GM12872 (cell line): ENCODE measurements around the gene KLHL34.

Experiments
- TF ChIP-seq, protein P1 (sequence below): IDR thresholded peaks from 3 replicates; pipeline ENCODE4 v1.5.1; 2011; ENCODE audit warnings: low read depth, mild to moderate bottlenecking, low read length, moderate library complexity; ENCODE audit not compliant: insufficient read depth

The KLHL34 gene, protein sequence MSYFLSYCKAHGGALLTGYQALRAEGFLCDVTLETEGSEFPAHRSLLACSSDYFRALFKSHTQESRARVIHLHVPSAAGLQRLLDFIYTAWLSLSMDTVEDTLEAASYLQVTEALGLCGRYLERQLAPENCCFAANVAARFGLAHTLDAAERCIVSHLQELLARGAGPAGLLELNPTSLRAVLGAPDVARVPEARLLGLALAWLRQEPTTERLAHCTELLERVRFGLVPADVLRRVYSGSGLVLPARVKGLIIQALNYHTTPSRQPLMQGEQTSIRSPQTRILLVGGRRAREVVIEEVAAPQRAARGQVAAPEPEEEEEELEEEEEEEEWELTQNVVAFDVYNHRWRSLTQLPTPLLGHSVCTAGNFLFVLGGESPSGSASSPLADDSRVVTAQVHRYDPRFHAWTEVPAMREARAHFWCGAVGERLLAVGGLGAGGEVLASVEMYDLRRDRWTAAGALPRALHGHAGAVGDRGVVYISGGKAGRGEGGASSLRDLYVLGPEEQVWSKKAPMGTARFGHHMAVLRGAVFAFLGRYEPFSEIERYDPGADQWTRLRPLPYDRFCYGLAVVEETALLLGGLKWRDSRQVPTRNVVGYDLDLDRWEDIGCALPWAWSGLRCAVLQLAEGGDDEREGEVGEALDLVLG

DNA sequence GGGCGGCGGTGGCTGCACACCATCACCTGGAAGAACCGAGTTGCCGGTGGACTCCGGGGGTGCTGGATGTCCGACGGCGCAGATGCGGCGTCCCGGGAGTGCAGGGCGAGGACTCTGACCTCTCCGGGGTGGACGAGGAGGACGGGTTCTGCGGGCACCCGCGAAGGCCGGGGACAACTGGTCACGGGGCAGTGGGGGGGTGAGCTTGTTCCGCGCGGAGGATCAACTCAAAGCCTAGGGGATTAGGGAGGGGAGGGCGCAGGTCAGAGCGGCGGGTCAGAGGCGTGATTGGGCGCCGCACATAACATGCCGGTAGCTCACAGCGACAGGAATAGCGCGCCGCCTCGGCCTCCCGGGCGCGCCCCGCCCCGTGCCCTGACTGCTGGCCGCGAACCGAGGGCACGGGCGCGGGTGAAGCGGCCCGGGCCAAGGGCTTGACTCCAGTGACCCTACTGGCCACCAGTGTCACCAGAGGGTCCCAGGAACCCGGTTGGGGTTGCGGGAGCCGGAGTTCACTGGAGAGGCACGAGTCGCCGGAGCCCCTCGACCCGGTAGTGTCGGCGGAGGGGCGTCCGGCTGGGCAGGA, at the start of gene KLHL34:
Gene KLHL34, minus strand, starts transcription at position 179 of the 586 bp plus-strand sequence. CDS start 542 bp downstream, outside the sequence.
- TF ChIP-seq, protein P1, sequence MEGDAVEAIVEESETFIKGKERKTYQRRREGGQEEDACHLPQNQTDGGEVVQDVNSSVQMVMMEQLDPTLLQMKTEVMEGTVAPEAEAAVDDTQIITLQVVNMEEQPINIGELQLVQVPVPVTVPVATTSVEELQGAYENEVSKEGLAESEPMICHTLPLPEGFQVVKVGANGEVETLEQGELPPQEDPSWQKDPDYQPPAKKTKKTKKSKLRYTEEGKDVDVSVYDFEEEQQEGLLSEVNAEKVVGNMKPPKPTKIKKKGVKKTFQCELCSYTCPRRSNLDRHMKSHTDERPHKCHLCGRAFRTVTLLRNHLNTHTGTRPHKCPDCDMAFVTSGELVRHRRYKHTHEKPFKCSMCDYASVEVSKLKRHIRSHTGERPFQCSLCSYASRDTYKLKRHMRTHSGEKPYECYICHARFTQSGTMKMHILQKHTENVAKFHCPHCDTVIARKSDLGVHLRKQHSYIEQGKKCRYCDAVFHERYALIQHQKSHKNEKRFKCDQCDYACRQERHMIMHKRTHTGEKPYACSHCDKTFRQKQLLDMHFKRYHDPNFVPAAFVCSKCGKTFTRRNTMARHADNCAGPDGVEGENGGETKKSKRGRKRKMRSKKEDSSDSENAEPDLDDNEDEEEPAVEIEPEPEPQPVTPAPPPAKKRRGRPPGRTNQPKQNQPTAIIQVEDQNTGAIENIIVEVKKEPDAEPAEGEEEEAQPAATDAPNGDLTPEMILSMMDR = no peak

DNA sequence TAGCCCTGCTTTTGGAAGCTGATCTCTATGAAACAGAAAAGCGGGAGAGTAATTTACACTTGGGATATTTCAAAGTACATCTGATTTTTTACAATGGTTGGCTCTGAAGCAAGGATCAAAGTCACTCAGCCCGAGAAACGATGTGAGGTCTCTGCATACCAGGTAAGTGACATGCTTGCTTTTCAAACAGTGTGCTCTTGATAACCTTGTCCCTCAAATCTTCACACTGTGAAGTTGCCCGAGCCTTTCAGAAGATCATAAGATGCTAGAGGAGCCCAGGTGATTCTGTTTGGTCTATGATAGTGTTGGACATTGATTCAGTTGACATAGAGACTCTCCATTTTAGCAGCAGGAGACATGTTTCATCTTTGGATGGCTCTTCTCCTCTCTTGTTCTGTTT, 47.1 kb upstream of the KLHL34 start:
- TF ChIP-seq, protein P1 = no peak

DNA sequence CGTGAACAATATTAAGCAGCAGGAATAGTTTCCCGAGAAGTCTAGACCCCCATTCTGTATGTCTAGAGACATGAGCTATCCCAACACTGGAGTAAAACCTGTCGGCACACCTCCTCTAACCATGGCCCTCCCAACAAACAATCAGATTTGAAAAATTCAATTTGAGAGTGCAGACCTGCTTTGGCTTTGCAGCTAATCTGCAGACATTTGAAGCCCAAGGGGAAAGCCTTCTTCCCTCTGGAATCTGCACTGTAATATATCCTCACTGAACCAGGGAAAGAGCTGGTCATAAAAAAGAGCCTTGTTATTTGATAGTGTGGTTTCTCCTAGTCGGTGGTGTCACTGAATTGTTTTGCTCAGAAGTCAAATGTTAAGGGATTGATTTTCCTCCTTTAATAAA, 44.6 kb upstream of the KLHL34 start:
- TF ChIP-seq, protein P1 = no peak

DNA sequence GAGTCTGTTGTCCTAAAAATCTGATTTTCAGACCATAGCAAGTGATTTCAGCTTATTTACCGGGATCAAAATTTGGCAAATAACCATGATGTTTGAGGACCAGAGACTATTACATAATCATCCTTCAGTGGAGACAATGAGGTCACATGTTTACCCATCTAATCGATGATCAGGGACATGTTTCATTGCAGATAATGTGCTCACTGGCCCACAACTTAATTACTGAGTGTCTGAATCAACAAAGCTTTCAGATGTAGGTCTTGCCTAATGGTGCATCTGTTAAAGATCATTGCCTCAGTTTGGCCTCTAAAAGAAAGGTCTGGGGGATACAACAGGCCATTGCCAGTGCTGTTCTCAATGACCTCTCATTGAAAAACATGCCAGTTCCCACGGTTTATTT, 42.8 kb upstream of the KLHL34 start:
- TF ChIP-seq, protein P1 = no peak

DNA sequence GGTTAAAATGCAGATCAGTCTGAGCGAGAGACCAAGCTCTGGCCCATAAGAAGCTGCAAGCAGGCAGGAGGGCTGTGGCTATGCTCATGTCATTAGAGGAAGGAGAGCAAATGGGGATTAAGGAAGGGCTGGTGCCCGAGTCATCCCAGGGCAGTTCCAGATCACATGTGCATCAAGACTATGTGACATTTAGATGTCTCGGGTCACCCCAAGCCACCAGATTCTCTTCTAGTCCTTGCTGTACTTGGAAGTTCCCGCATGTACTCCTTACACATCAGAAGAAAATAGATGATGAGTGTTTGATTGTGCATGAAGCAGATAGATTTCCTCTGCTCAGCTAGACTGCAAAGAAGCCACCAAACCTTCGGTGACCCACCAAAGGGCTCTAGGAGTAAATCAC, 42.1 kb upstream of the KLHL34 start:
- TF ChIP-seq, protein P1 = no peak

DNA sequence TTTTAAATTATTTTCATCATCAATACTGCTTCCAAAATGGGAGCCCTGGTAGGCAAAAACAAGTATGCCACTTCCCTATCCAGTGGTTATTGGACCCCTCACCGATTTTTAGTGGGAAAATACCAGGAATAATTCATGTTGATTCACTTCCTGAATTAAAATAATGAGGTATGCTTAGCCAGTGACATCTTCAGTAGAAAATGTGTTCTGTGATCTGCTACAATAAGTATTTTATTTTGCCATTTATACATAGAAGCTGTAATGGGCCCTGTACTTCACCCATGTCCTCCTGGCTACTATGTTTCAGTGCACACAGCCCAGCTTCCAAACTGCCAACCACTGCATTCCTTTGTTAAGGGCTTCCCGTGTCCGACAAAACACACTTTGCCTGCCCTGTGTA, 41.0 kb upstream of the KLHL34 start:
- TF ChIP-seq, protein P1 = no peak

DNA sequence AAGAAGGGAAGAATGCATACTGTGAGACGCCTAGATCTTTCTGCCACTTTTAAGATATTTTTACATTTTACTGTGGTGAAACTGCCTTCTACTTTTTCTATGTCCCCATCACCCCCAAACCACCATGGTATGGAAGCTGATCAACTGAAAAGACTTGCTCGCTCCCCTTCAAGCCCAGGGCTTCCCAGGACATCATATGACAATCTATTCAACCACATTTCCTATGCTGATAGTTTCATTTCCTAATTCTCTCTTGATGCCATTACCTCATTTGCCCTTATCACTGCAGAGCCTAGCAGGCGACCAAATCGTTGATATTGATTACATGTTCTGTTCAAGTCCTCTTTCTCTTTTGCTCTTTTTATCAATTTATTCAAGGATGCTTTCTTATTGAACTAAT, 40.1 kb upstream of the KLHL34 start:
- TF ChIP-seq, protein P1 = no peak
